ENCODE results near the gene MBL2.

The MBL2 gene

GRCh38 chr10:52805414-52806285, 33.1 kb upstream of the MBL2 start:
- no peaks in the 10 kb centered on the region for H3F3A ChIP-seq (ENCODE audit: control insufficient read depth, insufficient read depth)
- H3K79me2 ChIP-seq (ENCODE audit: control insufficient read depth, low read length), result no peaks in the 10 kb centered on the region
- H3K4me2 ChIP-seq (ENCODE audit: low read length), result no peak overlapping the region
- H3K4me3 ChIP-seq (ENCODE audit: low read length), result no peak overlapping the region
- H3K9me2 ChIP-seq (replicated peaks; ENCODE audit: control insufficient read depth, low read length), result no peaks in the 10 kb centered on the region
- no peaks in the 10 kb centered on the region for H3K36me3 ChIP-seq (ENCODE audit: control insufficient read depth, low read length)
- H3K27ac ChIP-seq (ENCODE audit: low read depth, low read length), result no peak overlapping the region
- no peaks in the 10 kb centered on the region for H3K27me3 ChIP-seq (ENCODE audit: control insufficient read depth, low read length)
- no peaks in the 10 kb centered on the region for H3K4me1 ChIP-seq (ENCODE audit: control insufficient read depth, low read length)
- H3K9me3 ChIP-seq (ENCODE audit: control insufficient read depth, insufficient read depth, low read length), result no peaks in the 10 kb centered on the region
- no peaks in the 10 kb centered on the region for H4K20me1 ChIP-seq (ENCODE audit: control insufficient read depth, insufficient read depth, low read depth, low read length)
- no peak for TF ChIP-seq CTCF (IDR thresholded peaks at IDR 0.05; ENCODE audit: low read depth, low read length, poor library complexity, severe bottlenecking)
- no peak for TF ChIP-seq EZH2phosphoT487 (IDR thresholded peaks at IDR 0.05; ENCODE audit: borderline replicate concordance, low read length)

GRCh38 chr10:52801947-52802346, 29.4 kb upstream of the MBL2 start:
- TF ChIP-seq CTCF (IDR thresholded peaks at IDR 0.05; ENCODE audit: low read depth, low read length, poor library complexity, severe bottlenecking) (no peak), EZH2phosphoT487 (IDR thresholded peaks at IDR 0.05; ENCODE audit: borderline replicate concordance, low read length) (no peak)
- Histone ChIP-seq H3K4me1 (ENCODE audit: control insufficient read depth, low read length) (no peaks in the 10 kb centered on the region), H3K4me3 (ENCODE audit: low read length) (no peak overlapping the region), H3K9me3 (ENCODE audit: control insufficient read depth, insufficient read depth, low read length) (no peaks in the 10 kb centered on the region), H3K36me3 (ENCODE audit: control insufficient read depth, low read length) (no peaks in the 10 kb centered on the region), H3K4me2 (ENCODE audit: low read length) (no peak overlapping the region), H3F3A (ENCODE audit: control insufficient read depth, insufficient read depth) (no peaks in the 10 kb centered on the region), H3K27ac (ENCODE audit: low read depth, low read length) (no peak overlapping the region), H4K20me1 (ENCODE audit: control insufficient read depth, insufficient read depth, low read depth, low read length) (no peaks in the 10 kb centered on the region), H3K79me2 (ENCODE audit: control insufficient read depth, low read length) (no peaks in the 10 kb centered on the region), H3K9me2 (replicated peaks; ENCODE audit: control insufficient read depth, low read length) (no peaks in the 10 kb centered on the region), H3K27me3 (ENCODE audit: control insufficient read depth, low read length) (no peaks in the 10 kb centered on the region; the same call in 1 of the 2 replicates)

- Histone ChIP-seq H3K36me3 (ENCODE audit: control insufficient read depth, low read length) (no peaks in the 10 kb centered on the region), H3K4me3 (ENCODE audit: low read length) (no peak overlapping the region), H3K27me3 (ENCODE audit: control insufficient read depth, low read length) (0 out of 2 replicates have a peak, but pooled peaks cover 3% of the 10 kb centered on the region), H3K4me1 (ENCODE audit: control insufficient read depth, low read length) (no peaks in the 10 kb centered on the region), H3K4me2 (ENCODE audit: low read length) (no peak overlapping the region), H4K20me1 (ENCODE audit: control insufficient read depth, insufficient read depth, low read depth, low read length) (no peaks in the 10 kb centered on the region), H3K79me2 (ENCODE audit: control insufficient read depth, low read length) (no peaks in the 10 kb centered on the region), H3K9me3 (ENCODE audit: control insufficient read depth, insufficient read depth, low read length) (no peaks in the 10 kb centered on the region), H3F3A (ENCODE audit: control insufficient read depth, insufficient read depth) (no peaks in the 10 kb centered on the region), H3K9me2 (replicated peaks; ENCODE audit: control insufficient read depth, low read length) (no peaks in the 10 kb centered on the region), H3K27ac (ENCODE audit: low read depth, low read length) (no peak overlapping the region)
- TF ChIP-seq EZH2phosphoT487 (IDR thresholded peaks at IDR 0.05; ENCODE audit: borderline replicate concordance, low read length) (no peak), CTCF (IDR thresholded peaks at IDR 0.05; ENCODE audit: low read depth, low read length, poor library complexity, severe bottlenecking) (no peak)
Measured at GRCh38 chr10:52786098-52786497, 13.5 kb upstream of the MBL2 start.

Measured in DOHH2 (cell line).